ENCODE data around the gene SMIM17.
"Not testable (repeated sequence)": the region's sequence is repeated elsewhere in the genome, so short reads cannot be mapped to it uniquely, and the experiment has no call there.

The SMIM17 gene

DNA sequence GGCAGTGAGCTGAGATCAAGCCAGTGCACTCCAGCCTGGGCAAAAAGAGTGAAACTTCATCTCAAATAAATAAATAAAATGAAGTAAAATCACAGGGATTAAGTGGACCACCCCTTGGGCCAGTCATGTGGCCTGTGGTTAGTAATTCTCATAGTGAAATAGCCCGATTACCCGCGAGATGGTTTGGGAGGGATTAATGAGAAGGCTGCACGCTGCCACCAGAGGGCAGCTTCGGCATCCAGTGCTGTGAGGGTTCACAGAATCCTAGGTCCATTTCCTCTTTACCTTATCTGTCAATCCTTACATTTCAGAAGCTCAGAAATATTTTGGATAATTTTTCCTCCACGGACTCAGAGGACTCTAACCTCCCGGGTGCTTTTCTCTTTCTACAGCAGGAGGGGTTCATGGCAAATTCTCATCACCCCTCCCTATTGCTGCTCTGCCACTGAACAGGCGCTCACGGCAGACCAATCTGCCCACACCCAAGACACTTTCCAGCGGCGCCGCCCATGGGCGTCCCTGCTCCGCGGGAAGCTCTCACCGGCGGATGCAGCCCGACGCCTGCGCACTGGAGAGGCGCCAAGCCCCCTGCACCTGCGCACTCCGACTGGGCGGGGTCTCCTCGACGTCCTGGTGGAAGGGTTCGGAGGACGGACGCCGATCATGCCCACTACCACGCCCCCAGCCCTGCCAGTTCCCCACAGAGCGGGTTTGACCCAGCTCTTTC is 17.6 kb downstream of the SMIM17 start:
- no peak for DNase-seq (ENCODE audit: low spot score)

DNA sequence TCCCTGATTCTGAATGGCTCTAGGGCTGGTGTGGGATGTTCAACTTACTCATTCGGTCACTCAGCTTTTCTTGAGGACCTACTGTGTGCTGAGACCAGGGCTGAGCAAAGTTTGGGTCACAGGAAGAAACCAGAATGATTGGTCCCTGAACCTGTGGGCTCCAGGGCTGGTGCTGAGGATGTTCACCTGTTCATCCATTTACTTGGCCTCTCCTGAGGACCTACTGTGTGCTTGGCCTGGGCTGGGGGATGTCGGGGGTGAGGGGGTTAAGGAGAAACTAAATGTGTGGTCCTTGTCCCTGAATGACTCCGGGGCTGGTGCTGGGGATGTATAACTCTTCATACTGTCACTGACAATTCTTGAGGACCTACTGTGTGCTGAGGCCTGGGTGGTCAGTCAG is 18.3 kb downstream of the SMIM17 start:
- DNase-seq (ENCODE audit: low spot score): no peak

DNA sequence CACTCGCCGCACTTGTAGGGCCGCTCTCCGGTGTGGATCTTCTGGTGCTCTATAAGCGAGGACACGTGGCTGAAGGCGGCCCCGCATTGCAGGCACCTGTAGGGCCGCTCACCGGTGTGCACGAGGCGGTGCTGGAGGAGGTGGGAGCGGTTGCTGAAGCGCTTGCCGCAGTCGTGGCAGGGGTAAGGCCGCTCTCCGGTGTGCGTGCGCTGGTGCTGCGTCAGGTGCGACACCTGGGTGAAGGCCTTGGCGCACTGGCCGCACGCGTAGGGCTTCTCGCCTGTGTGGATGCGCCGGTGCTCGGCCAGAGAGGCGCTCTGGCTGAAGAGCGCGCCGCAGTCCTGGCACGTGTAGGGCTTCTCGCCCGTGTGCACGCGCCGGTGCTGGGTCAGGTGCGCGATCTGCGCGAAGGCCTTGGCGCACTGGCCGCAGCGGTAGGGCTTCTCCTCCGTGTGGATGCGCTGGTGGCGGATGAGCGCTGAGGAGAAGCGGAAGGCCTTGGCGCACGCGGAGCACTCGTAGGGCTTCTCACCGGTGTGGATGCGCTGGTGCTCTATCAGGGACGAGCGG is 21.1 kb downstream of the SMIM17 start:
- no peak for DNase-seq (ENCODE audit: low spot score)

DNA sequence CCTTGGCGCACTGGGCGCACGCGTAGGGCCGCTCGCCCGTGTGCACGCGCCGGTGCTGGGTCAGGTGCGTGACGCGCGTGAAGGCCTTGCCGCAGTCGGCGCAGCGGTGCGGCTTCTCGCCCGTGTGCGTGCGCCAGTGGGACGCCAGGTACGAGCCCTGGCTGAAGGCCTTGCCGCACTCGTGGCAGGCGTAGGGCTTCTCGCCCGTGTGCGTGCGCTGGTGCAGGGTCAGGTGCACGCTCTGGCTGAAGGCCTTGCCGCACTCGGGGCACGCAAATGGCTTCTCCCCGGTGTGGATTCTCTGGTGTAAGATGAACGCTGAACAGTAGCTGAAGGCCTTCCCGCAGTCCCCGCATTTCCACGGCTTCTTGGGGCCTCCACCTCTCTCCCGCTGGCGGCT is 21.6 kb downstream of the SMIM17 start:
- DNase-seq (ENCODE audit: low spot score): no peak

DNA sequence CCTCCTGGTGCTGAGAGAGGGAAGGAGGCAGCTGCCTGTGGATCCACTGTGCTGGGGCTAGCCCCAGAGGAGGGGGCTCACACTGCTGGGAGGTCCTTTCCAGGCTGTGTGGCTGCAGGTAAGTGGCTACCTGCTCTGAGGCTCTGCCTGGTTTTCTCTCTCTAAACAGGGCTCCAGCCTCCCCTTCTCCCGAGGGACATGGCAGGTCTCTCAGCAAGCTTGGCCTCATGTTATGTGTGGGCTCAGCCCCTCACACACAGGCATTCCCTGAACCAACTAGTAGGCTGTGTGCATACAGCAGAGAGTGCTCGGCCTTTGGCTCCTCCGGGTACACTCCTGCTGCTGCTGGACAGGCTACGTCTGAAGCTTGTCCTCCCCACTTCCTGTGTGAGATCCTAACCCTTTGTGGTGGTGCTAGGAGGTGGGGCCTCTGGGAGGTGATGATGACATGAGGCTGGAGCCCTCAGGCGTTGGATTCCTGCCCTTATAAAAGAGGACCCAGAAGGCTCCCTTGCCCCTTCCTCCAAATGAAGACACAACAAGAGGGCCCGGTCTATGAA is 24.4 kb downstream of the SMIM17 start:
- DNase-seq (ENCODE audit: low spot score): no peak

DNA sequence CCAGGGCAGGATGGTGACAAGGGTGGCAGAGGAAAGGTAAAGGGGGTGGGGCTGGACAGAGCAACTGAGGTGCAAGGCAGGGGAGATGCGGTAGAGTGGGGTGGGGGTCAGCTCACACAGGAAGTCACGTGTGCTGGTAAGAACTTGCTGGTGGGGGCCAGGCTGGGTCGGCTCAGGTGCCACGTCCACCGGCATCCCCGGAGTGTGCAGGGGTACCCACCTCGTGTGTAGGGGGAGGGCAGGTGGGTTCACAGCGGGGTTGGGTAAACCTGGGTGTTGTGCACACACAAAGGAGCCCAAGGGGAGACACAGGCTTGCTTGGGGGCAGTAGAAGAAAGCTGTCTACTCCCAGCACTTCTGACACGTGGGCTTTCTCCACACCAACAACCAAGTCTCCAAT is 25.7 kb downstream of the SMIM17 start:
- no peak for DNase-seq (ENCODE audit: low spot score)

DNA sequence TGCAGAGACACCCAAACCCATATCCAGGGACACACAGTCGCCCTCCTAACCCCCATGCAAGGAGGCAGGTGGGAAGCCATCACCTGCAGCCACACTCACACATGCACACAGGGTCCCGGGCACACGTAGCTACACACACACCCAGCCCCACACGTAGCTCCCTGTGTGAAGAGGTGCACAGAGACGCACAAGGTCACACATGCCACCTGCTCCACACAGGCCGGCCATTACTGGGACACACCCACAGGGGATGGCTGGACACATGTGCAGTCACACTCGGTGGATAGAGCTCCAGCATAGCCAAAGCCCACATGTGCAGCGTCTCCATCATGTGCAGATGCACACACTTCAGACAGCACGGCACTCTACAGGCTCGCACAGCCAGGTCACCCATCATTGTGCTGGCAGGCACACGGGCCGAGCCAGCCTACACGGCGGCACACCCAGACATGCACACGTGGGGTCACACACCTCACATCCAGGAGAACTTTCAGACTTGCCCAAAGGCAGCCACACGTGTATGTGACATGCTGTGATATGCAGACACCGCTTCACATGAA is 27.5 kb downstream of the SMIM17 start:
- no peak for DNase-seq (ENCODE audit: low spot score)

DNA sequence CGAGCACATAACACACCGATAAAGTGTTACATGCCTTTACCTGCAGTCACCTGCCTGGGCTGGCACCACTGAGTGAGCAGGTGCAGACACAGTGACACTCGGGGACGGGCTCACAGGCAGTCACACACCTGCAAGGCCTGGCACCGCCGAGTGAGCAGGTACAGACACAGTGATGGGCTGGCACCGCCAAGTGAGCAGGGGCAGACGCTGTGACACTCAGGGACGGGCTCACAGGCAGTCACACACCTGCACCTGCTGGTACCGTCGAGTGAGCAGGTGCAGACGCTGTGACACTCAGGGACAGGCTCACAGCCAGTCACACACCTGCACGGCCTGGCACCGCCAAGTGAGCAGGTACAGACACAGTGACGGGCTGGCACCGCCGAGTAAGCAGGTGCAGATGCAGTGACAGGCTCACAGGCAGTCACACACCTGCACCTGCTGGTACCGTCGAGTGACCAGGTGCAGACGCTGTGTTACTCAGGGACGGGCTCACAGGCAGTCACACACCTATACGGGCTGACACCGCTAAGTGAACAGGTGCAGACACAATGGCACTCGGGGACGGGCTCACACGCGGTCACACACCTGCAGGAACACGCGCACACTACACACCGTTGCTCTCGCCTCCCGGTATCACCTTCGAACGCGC is 28.1 kb downstream of the SMIM17 start:
- no peak for DNase-seq (ENCODE audit: low spot score)

DNA sequence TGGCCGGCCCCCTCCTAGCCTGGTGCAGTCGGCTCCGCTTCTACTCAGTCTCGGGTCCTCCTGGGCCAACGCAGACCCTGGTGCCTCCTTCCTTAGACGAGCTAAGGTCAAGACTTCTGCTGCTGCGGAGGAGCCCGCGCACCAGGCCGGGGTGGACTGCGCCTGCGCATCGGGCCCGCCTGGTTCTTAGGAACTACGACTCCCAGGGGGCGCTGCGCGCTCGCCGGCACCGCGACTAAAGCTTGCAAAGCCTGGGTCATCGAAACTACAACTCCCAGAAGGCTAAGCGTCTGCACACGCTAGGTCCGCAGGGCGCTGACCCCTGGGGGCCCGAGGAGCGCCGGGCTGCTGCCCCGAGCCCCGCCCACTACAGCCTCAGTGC is 28.6 kb downstream of the SMIM17 start, which contains the start of gene ZNF835:
TSS of gene ZNF835 (minus strand) at position 145 of the 382 bp plus-strand sequence. CDS start 6,559 bp downstream, outside the sequence.
- DNase-seq (ENCODE audit: low spot score): peak; percentile 61

DNA sequence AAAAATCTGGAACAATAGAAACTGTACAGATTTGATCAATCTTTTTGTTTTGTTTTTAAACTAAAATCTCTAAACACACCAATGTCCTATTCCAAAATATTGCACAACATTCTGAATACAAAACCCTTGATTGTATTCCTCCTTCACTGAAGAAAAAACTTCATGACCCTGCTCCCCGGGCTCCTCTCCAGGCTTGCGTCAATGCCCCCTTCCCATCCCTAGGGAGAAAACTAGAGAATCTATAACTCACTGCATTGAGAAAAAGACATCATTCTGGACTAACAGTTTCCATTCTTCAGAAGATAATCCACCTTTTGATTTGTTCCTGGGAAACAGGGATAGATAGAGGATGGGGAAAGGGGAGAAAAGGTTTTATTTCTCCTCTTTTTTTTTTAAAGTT is 29.7 kb downstream of the SMIM17 start:
- DNase-seq (ENCODE audit: low spot score): not testable (repeated sequence)

DNA sequence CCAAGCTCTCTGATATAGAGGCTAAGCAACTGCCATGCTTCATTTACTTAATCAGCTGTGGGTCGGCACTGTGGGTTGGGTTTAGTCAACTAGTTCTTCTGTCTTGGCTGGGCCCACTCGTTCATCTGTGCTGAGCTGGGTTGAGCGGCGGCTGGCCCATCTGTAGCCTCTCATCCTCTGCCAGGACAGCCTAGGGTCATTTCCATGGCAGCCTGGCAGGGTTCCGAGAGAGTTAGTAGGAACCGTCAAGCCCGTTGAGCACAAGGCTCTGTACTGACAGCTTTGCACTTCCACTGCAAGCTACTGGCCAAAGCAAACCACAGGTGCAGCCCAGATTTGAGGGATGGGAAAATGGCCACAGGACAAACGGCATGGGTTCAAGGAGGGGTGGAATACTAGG is 35.2 kb downstream of the SMIM17 start:
- no peak for DNase-seq (ENCODE audit: low spot score)

DNA sequence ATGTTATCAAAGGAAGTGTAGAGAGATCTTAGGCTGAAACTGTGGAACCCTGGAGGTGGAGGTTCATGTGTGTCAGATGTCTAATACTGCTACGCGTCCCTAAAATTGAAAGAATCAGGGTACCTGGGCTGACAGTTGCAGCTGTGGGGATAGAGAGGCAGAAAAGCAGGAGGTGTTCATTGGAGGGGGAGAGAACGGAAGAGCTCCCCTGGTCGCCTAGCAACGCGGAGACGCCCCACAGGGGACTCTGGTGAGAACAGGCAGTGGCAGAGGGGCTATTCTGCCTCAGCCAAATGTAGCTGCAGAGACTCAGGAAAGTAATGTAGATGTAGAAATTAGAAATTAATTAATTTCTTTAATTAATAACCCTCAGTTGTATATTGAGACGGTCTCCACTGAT is 38.7 kb downstream of the SMIM17 start:
- no peak for DNase-seq (ENCODE audit: low spot score)

DNA sequence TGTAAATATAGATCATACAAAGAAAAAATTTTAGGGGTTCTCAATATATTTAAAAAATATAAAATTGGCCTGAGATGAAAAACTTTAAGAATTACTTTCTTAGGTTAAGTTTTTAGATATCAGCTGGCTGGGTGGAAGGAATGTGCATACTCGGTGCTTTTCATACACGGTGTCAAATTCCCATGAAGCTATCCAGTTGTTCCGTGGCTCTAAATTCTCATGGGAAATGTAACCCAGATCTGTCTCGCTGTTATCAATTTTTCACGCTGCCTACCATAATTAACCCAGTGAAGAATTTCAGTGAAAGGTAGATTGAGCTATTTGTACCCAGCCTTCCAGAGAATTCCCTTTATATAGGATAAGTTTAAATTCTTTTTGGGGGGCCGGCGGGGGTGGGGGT is 40.2 kb downstream of the SMIM17 start:
- no peak for DNase-seq (ENCODE audit: low spot score)

DNA sequence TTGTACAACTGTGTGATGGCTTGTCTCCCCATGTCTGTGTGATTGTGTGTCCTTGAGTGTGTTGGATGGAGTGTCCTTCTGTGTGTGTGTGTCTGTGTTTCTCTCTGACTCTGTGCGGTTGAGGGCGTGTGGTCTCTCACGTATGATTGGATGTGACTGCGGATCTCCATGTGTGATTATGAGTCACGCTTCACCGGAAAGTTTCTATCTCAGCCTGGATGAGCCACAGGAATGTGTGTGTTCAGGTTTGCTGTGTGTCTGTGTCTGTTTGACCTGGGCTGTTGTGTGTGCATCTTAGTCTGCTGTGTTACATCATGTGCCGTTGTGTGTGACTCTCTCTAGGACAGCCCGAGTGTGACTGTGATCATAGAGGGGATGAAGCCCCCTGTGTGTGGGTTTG is 44.1 kb downstream of the SMIM17 start:
- DNase-seq (ENCODE audit: low spot score): no peak

DNA sequence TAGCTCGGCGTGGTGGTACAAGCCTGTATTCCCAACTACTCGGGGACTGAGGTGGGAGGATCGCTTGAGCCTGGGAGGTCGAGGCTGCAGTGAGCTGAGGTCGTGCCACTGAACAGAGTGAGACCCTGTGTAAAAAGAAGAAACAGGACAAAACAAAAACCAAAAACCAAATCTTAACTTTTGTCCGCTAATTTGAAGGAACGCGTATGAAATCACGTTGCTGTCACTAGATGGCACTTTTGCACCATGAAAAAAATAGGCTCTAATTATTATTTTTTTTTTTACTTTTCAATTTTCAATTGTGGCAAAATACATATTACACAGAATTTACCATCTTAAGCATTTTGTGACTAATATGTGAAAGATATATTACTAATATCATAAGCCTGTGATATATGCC is 46.2 kb downstream of the SMIM17 start:
- no peak for DNase-seq (ENCODE audit: low spot score)

DNA sequence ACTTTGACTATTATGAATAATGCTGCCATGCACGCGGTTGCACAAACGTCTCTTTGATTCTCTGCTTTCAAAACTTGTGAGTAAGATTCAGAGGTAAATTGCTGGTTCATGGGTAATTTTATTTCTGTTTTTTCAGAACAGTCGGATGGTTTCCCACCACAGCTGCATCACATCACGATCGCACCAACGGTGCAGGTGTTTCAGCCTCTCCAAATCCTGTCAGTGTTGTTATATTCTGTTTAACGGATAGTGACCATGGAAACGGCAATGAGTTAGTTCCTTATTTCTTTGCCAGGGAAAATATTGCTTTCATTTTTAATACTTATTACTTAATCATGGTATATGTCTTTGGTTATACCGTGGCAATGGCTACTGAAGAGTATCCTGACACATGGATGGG is 47.7 kb downstream of the SMIM17 start:
- DNase-seq (ENCODE audit: low spot score): no peak

DNA sequence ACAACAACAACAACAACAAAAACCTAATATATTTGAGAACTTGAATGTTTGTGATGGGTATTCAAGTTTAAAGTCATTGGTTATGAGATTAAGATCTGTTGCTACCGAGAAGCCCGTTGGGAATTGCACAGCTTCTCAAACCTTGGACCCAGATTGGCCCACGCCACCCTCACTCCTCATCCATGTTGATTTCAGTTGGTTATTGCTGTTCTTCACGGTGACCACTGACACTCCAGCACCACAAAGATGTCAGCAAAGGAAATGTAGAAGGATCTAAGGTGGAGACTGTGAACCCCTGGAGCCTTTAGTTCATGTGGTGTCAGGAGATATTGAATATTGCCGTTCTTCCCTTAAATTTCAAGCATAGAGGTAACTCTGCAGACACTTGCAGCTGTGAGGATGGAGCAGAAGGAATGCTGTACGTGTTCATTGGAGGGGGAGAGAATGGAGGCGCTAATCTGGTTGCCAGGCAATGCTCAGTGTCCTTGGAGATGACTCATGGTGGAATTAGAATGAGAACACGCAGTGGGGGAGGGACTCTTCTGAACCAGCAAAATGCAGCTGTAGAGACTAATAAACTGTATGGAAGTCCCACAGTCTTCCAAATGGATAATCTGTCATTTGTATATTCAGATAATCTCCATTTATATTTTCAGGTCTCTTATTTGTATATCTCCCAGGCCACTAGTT is 49.4 kb downstream of the SMIM17 start:
- no peak for DNase-seq (ENCODE audit: low spot score)

DNA sequence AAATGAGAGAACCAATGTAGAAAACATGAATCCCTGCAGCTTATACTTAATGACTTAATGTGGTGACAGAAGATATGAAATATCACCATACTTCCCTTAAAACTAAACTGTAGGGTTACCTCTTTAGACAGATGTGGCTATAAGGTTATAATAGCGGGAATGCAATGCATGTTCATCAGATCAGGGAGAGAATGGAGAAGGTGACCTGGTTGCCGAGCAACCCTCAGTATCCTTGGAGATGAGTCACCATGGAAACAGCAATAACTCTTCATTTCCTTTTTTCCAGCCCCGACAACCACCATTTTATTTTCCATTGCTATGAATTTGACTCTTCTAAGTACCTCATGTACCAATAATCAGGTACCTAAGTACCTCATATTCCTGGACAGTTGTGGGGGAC is 56.6 kb downstream of the SMIM17 start:
- no peak for DNase-seq (ENCODE audit: low spot score)

DNA sequence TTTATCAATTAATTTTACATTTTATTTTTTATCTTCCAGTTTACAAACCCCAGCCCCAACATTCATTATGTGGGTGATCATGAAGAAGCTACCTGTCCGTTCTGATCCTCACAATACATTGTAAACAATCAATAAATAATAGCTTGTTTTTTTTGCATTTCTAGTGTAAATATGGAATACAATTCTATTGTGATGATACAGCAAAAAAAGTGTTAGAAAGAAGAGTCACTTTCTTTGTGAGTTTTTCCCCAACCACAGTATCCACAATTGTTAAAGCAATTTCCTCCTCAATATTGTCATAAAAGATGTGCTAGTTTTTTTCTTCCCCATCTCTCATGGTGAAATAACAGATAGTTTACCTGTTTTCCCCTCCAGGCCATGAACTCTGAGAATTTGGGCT is 58.9 kb downstream of the SMIM17 start:
- DNase-seq (ENCODE audit: low spot score): no peak

DNA sequence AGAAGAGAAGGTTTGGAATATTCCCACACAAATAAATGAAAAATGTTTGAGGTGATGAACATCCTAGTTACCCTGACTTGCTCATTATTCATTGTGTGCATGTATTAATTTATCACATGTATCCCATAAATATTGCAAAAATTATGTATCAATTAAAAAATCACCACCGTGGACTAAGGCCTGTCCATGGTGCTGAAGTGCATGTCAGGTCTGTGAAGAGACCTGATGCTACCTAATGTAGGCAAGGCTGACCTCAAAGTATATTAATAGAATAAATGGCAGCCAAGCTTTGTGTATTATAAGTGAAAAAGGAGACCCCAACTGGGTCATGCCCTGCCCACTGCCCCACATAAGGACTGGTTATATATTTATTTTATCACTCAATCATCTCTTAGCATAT is 63.0 kb downstream of the SMIM17 start:
- no peak for DNase-seq (ENCODE audit: low spot score)
